HepG2 (cell line): ENCODE data around the gene FAM124B. TPM values are rescaled to one million over a fixed set of nuclear protein-coding genes. Genes with fewer than 3 reads are reported as not detected.

Experiments used
- ATAC-seq: fragments of 200-7000 bp; cut with Tn5 transposase; 3 replicates; pipeline ENCODE4 v1.9.1; 2020; ENCODE audit warnings: mild to moderate bottlenecking, moderate library complexity
- BruUV-seq: library from RNA; stranded (reverse); fragments of 400-500 nt; replicated peaks from 2 replicates; lab custom pipeline; 2021; lab: Mats Ljungman, UMichigan
- CTCF ChIA-PET: fragments of 300-600 bp; formaldehyde crosslinking; extraction: SDS; loops from one replicate; lab custom pipeline; 2021; ENCODE audit warnings: low total read pairs, inconsistent platforms, low intra/inter-chr PET ratio; lab: Yijun Ruan, JAX
- POLR2A ChIA-PET: fragments of 350-600 bp; sonication (Branson Sonifier 250); formaldehyde crosslinking; loops from one replicate; lab custom pipeline; 2020; ENCODE audit warnings: antibody characterized with exemption, inconsistent platforms; lab: Yijun Ruan, JAX
- DNase-seq: peaks from one replicate; pipeline ENCODE4 v3.0.0-alpha.2; 2015; ENCODE audit warnings: low spot score
- FAIRE-seq: peaks from 3 replicates; lab custom pipeline; 2011; peaks lifted over from hg19 to GRCh38; lab: Jason Lieb, UNC
- H2AFZ ChIP-seq: one replicate; pipeline ENCODE4 v1.6.1; 2011; ENCODE audit warnings: low read length, inconsistent platforms
- H3K27ac ChIP-seq: fragments of 300-600 bp; 3 replicates; pipeline ENCODE4 v1.8.0; 2011; ENCODE audit warnings: mixed run types, mild to moderate bottlenecking, mixed read lengths, low read length, inconsistent platforms; ENCODE audit not compliant: insufficient read depth; ENCODE audit errors: extremely low read length
- H3K27me3 ChIP-seq, 2 experiments: fragments of 200-600 bp in 1 of 2; 2 replicates in 1 of 2; 3 replicates in 1 of 2; pipeline versions ENCODE4 v1.6.0 to v1.8.0; 2011; ENCODE audit warnings: low read length in 2 of 2, mild to moderate bottlenecking in 2 of 2, moderate library complexity in 2 of 2, inconsistent platforms in 1 of 2; ENCODE audit not compliant: insufficient read depth in 2 of 2, control insufficient read depth in 1 of 2
- H3K36me3 ChIP-seq, 2 experiments: fragments of 200-600 bp in 1 of 2; replicated peaks in 1 of 2; 2 replicates in 1 of 2; 3 replicates in 1 of 2; pipeline versions ENCODE4 v1.5.1 to v1.8.0; 2011; ENCODE audit warnings: low read length in 2 of 2, inconsistent platforms in 1 of 2; ENCODE audit not compliant: insufficient read depth in 2 of 2, control insufficient read depth in 1 of 2
- H3K4me1 ChIP-seq: 2 replicates; pipeline ENCODE4 v1.5.1; 2012; ENCODE audit warnings: low read length, inconsistent platforms; ENCODE audit not compliant: insufficient read depth
- H3K4me2 ChIP-seq: 2 replicates; pipeline ENCODE4 v1.6.0; 2011; ENCODE audit warnings: low read depth, low read length, inconsistent platforms
- H3K4me3 ChIP-seq, 3 experiments: fragments of 200-600 bp in 1 of 3; sonication (generic), shearing (Covaris generic) in 1 of 3; replicated peaks in 1 of 3; 2 replicates each; pipeline ENCODE4 v1.5.1; 2011 to 2016; ENCODE audit warnings: low read length in 3 of 3, inconsistent platforms in 2 of 3, low read depth in 2 of 3, mild to moderate bottlenecking in 2 of 3, control low read depth in 1 of 3, mixed read lengths in 1 of 3; ENCODE audit not compliant: insufficient read depth in 1 of 3
- H3K79me2 ChIP-seq: one replicate; pipeline ENCODE4 v1.6.1; 2011; ENCODE audit warnings: low read length, inconsistent platforms; ENCODE audit not compliant: insufficient read depth
- H3K9ac ChIP-seq: 2 replicates; pipeline ENCODE4 v1.6.0; 2011; ENCODE audit warnings: mild to moderate bottlenecking, low read depth, low read length, inconsistent platforms; ENCODE audit not compliant: insufficient read depth
- H3K9me3 ChIP-seq: 2 replicates; pipeline ENCODE4 v1.5.1; 2012; ENCODE audit warnings: mild to moderate bottlenecking, low read length
- H4K20me1 ChIP-seq: 2 replicates; pipeline ENCODE4 v1.6.0; 2011; ENCODE audit warnings: inconsistent platforms, mild to moderate bottlenecking, low read length, moderate library complexity; ENCODE audit not compliant: insufficient read depth
- MIER2 ChIP-seq: IDR thresholded peaks from 2 replicates; pipeline ENCODE4 v1.6.1; 2016; ENCODE audit warnings: missing biosample characterization, missing genetic modification reagents
- MYC ChIP-seq: sonication (generic); formaldehyde crosslinking; IDR thresholded peaks from 2 replicates; pipeline ENCODE4 v1.9.0; 2021; ENCODE audit warnings: missing genetic modification reagents, borderline replicate concordance
- PITX1 ChIP-seq: sonication (generic); formaldehyde crosslinking; IDR thresholded peaks from 2 replicates; pipeline ENCODE4 v1.5.1; 2020; ENCODE audit warnings: mild to moderate bottlenecking, missing genetic modification reagents
- SOX5 ChIP-seq: IDR thresholded peaks from 2 replicates; pipeline ENCODE4 v1.6.1; 2016; ENCODE audit warnings: borderline replicate concordance
- SP2 ChIP-seq: sonication (generic); formaldehyde crosslinking; IDR thresholded peaks from 2 replicates; pipeline ENCODE4 v1.5.1; 2020; ENCODE audit warnings: mild to moderate bottlenecking, missing genetic modification reagents
- SPEN ChIP-seq: sonication (generic); formaldehyde crosslinking; IDR thresholded peaks from 2 replicates; pipeline ENCODE4 v1.5.1; 2020; ENCODE audit warnings: low read depth, mild to moderate bottlenecking, missing genetic modification reagents
- ZC3H13 ChIP-seq: sonication (generic); formaldehyde crosslinking; IDR thresholded peaks from 2 replicates; pipeline ENCODE4 v1.8.1; 2023; ENCODE audit warnings: mild to moderate bottlenecking, missing genetic modification reagents, moderate library complexity
- ZNF235 ChIP-seq: sonication (generic); formaldehyde crosslinking; IDR thresholded peaks from 2 replicates; pipeline ENCODE4 v1.8.1; 2023; ENCODE audit warnings: mild to moderate bottlenecking, missing genetic modification reagents, borderline replicate concordance
- ZNF30 ChIP-seq: sonication (generic); formaldehyde crosslinking; IDR thresholded peaks from 2 replicates; pipeline ENCODE4 v1.5.0; 2020; ENCODE audit warnings: mild to moderate bottlenecking, missing genetic modification reagents
- ZNF317 ChIP-seq: sonication (generic); formaldehyde crosslinking; IDR thresholded peaks from 2 replicates; pipeline ENCODE4 v1.5.0; 2020; ENCODE audit warnings: mild to moderate bottlenecking, missing genetic modification reagents
- ZNF543 ChIP-seq: sonication (generic); formaldehyde crosslinking; IDR thresholded peaks from 2 replicates; pipeline ENCODE4 v1.4.0; 2020; ENCODE audit warnings: mild to moderate bottlenecking, missing genetic modification reagents
- ZNF557 ChIP-seq: sonication (generic); formaldehyde crosslinking; IDR thresholded peaks from 2 replicates; pipeline ENCODE4 v1.4.0; 2020; ENCODE audit warnings: missing genetic modification reagents
- ZNF746 ChIP-seq: sonication (generic); formaldehyde crosslinking; IDR thresholded peaks from 2 replicates; pipeline ENCODE4 v1.8.0; 2022; ENCODE audit warnings: mild to moderate bottlenecking, missing genetic modification reagents
- ZNF772 ChIP-seq: sonication (generic); formaldehyde crosslinking; IDR thresholded peaks from 2 replicates; pipeline ENCODE4 v1.5.0; 2020; ENCODE audit warnings: mild to moderate bottlenecking, missing genetic modification reagents
- ZSCAN31 ChIP-seq: sonication (generic); formaldehyde crosslinking; IDR thresholded peaks from 2 replicates; pipeline ENCODE4 v1.5.0; 2020; ENCODE audit warnings: low read depth, mild to moderate bottlenecking, missing genetic modification reagents
- WGBS: methylation state at CpG from one replicate; pipeline ENCODE4 v1.1.6; 2017; ENCODE audit warnings: low lambda C conversion rate; 5-methylcytosine and 5-hydroxymethylcytosine counted together
- in situ Hi-C: cut with HindIII; loops from 2 replicates; pipeline ENCODE4 v1.10.0; 2017; ENCODE audit warnings: low pct_unique_long_range_greater_than_20kb; ENCODE audit not compliant: extremely low pct_ligation_motif_present
- intact Hi-C: fragments of 100-400 bp; cut with micrococcal nuclease; formaldehyde crosslinking; loops from one replicate; pipeline ENCODE4 v1.10.0; 2022; ENCODE audit not compliant: unreplicated experiment
- polyA plus RNA-seq, 8 experiments: library from polyadenylated mRNA; depleted of rRNA in 3 of 8; stranded (reverse) in 7 of 8; unstranded in 1 of 8; fragments of >200 nt; fragmentation: Illumina TruSeq in 4 of 8; extraction: Trizol in 4 of 8; gene quantifications; 2 replicates each; pipeline versions ENCODE4 v1.2.1 to v1.2.3, GENCODE V29; 2011 to 2016; ENCODE audit warnings: low read depth in 4 of 8, missing spikeins in 1 of 8, mixed read lengths in 1 of 8; ENCODE audit not compliant: insufficient read depth in 1 of 8
- total RNA-seq, 5 experiments: library from RNA; depleted of rRNA; stranded (reverse); fragments of >200 nt; fragmentation: Illumina TruSeq; extraction: Trizol; gene quantifications; 2 replicates each; pipeline ENCODE4 v1.2.3, GENCODE V29; 2016; ENCODE audit warnings: low read depth in 1 of 5
- TF ChIP-seq, protein P1 (sequence below): fragments of 450-650 bp; IDR thresholded peaks from 2 replicates; pipeline ENCODE4 v1.6.1; 2016
- TF ChIP-seq, protein P2 (sequence below): sonication (generic); formaldehyde crosslinking; IDR thresholded peaks from 2 replicates; pipeline ENCODE4 v1.8.0; 2022; ENCODE audit warnings: missing genetic modification reagents, low read depth, mild to moderate bottlenecking, borderline replicate concordance

Gene FAM124B
- total and polyA plus RNA-seq, 2 of the 13 experiments (the other 11 are each of a cell fraction or from before 2014, with no cell fraction given): not detected

DNA sequence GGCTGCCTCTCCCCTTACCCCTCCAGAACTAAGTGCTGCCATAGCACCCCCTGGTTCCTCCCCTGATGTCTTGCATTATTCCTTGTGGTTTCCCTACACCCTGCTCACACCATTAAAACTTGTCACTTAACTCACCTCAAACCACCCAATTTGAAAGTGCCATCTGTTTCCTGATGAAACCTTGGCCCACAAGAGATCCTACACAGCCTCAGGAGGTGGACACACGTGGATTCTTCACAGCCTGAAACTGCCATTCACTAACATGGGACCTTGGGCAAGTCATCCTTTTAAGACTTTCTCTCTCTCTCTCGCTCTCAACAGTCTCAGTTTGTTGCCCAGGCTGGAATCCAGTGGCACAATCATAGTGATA is 27.5 kb upstream of the FAM124B start:
- H3K9ac ChIP-seq: no peak overlapping the region
- TF ChIP-seq, protein P1, sequence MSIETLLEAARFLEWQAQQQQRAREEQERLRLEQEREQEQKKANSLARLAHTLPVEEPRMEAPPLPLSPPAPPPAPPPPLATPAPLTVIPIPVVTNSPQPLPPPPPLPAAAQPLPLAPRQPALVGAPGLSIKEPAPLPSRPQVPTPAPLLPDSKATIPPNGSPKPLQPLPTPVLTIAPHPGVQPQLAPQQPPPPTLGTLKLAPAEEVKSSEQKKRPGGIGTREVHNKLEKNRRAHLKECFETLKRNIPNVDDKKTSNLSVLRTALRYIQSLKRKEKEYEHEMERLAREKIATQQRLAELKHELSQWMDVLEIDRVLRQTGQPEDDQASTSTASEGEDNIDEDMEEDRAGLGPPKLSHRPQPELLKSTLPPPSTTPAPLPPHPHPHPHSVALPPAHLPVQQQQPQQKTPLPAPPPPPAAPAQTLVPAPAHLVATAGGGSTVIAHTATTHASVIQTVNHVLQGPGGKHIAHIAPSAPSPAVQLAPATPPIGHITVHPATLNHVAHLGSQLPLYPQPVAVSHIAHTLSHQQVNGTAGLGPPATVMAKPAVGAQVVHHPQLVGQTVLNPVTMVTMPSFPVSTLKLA: peak; percentile 56
- TF ChIP-seq MIER2 (CRISPR knock-in tag) (no peak), ZNF772 (no peak)
- H3K36me3 ChIP-seq: no peaks in the 10 kb centered on the region
- no TSS peak for BruUV-seq
- H3K79me2 ChIP-seq: no peaks in the 10 kb centered on the region
- H3K4me2 ChIP-seq: no peak overlapping the region
- in situ Hi-C loops (no loop called here), intact Hi-C loops (no loop called here)
- no peak overlapping the region for H3K4me3 ChIP-seq
- 3% methylated on average over 2 of the region's 2 CpGs for WGBS
- no peaks in the 10 kb centered on the region for H3K4me1 ChIP-seq
- no peak overlapping the region for H3K27ac ChIP-seq
- FAIRE-seq (no peak), ATAC-seq (peak; percentile 24; the same call in 1 of the 3 replicates), DNase-seq (no peak)
- no peak overlapping the region for H2AFZ ChIP-seq
- H3K27me3 ChIP-seq: no peaks in the 10 kb centered on the region; a peak in 1 of 5 replicates
- POLR2A ChIA-PET: no interaction called here
- H4K20me1 ChIP-seq: no peaks in the 10 kb centered on the region
- CTCF ChIA-PET: no interaction called here
- no peaks in the 10 kb centered on the region for H3K9me3 ChIP-seq

DNA sequence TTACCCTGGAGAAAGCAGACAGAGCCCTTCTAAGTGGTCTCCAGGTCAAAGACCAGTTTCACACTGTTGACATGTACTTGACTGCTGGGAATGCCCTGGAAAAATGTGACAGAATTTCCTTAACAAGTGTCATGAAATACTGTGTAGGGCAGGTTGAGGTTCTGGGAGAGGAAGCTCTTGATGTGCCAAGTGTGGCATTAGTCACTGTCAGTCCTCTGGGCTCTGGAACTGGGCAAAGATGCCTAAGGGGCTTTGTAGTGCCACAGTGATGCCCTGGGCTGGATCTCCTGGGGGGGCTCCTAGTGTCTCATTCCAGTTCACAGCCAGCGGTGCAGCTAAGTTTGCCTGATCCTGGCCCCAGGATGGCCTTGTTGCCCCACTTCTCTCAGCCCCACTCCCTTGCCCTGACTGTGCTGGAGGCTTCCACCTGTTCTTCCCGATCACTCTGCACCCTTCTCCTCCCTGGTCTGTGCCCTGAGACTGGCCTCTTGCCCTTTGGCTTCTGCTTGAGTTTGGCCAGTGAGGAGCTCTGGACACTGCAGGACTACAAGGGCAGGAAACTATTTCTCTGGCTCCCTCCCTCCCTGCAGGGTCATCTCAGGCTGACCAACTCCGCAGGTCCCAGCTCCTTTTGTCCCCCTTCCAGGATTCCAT is 27.0 kb upstream of the FAM124B start:
- 14% methylated on average over 2 of the region's 3 CpGs for WGBS
- H3K36me3 ChIP-seq: no peaks in the 10 kb centered on the region
- H3K4me3 ChIP-seq: no peak overlapping the region
- DNase-seq (no peak), ATAC-seq (peak; percentile 51), FAIRE-seq (no peak)
- in situ Hi-C loops: no loop called here
- H3K9ac ChIP-seq: no peak overlapping the region
- no peak overlapping the region for H2AFZ ChIP-seq
- H3K27me3 ChIP-seq: no peaks in the 10 kb centered on the region; a peak in 1 of 5 replicates
- CTCF ChIA-PET: no interaction called here
- no peak overlapping the region for H3K27ac ChIP-seq
- no peaks in the 10 kb centered on the region for H3K4me1 ChIP-seq
- intact Hi-C loops: no loop called here
- BruUV-seq: no TSS peak
- H4K20me1 ChIP-seq: no peaks in the 10 kb centered on the region
- TF ChIP-seq, protein P2, sequence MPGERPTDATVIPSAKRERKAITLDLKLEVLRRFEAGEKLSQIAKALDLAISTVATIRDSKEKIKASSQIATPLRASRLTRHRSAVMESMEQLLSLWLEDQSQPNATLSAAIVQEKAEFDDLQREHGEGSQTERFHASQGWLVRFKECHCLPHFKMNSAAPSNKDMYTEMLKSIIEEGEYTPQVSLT (CRISPR knock-in tag): no peak
- TF ChIP-seq ZNF543 (CRISPR knock-in tag) (no peak), MYC (CRISPR knock-in tag) (no peak), ZNF30 (CRISPR knock-in tag) (no peak), ZSCAN31 (no peak), ZNF317 (CRISPR knock-in tag) (no peak), PITX1 (CRISPR knock-in tag) (no peak), SP2 (CRISPR knock-in tag) (no peak), SOX5 (no peak), ZNF746 (no peak), SPEN (CRISPR knock-in tag) (no peak), ZNF235 (CRISPR knock-in tag) (no peak), ZC3H13 (no peak), ZNF557 (no peak)
- POLR2A ChIA-PET: no interaction called here
- no peaks in the 10 kb centered on the region for H3K79me2 ChIP-seq
- H3K4me2 ChIP-seq: no peak overlapping the region
- no peaks in the 10 kb centered on the region for H3K9me3 ChIP-seq
